ENCODE data around the gene FAM72A.
"Not testable (repeated sequence)": the region's sequence is repeated elsewhere in the genome, so short reads cannot be mapped to it uniquely, and the experiment has no call there.

FAM72A gene

GRCh38 chr1:206202789-206203363 is at the start of gene FAM72A:
TSS of gene FAM72A (minus strand) at chr1:206202839. CDS start at chr1:206202025, 814 bp downstream.
- DNase-seq (ENCODE audit: low read depth, low spot score), result peak; percentile 99

- DNase-seq (ENCODE audit: low read depth, low spot score), result not testable (repeated sequence)
Measured at GRCh38 chr1:206250953-206251681, 48.5 kb upstream of the FAM72A start.

GRCh38 chr1:206246129-206246886 is 43.7 kb upstream of the FAM72A start:
- DNase-seq (ENCODE audit: low read depth, low spot score), result not testable (repeated sequence)

GRCh38 chr1:206245479-206245878 is 42.8 kb upstream of the FAM72A start:
- DNase-seq (ENCODE audit: low read depth, low spot score), result not testable (repeated sequence)

GRCh38 chr1:206243335-206243734 is 40.7 kb upstream of the FAM72A start:
- not testable (repeated sequence) for DNase-seq (ENCODE audit: low read depth, low spot score)

- not testable (repeated sequence) for DNase-seq (ENCODE audit: low read depth, low spot score)
Measured at GRCh38 chr1:206240288-206240687, 37.6 kb upstream of the FAM72A start.

GRCh38 chr1:206235190-206235589 is 32.6 kb upstream of the FAM72A start:
- DNase-seq (ENCODE audit: low read depth, low spot score), result not testable (repeated sequence)

- DNase-seq (ENCODE audit: low read depth, low spot score), result not testable (repeated sequence)
Measured at GRCh38 chr1:206234189-206234916, 31.7 kb upstream of the FAM72A start.

GRCh38 chr1:206232970-206233645 is 30.5 kb upstream of the FAM72A start:
- not testable (repeated sequence) for DNase-seq (ENCODE audit: low read depth, low spot score)

- not testable (repeated sequence) for DNase-seq (ENCODE audit: low read depth, low spot score)
Measured at GRCh38 chr1:206231989-206232388, 29.4 kb upstream of the FAM72A start.

- not testable (repeated sequence) for DNase-seq (ENCODE audit: low read depth, low spot score)
Measured at GRCh38 chr1:206229286-206229685, 26.6 kb upstream of the FAM72A start.

- DNase-seq (ENCODE audit: low read depth, low spot score), result not testable (repeated sequence)
Measured at GRCh38 chr1:206226886-206227285, 24.2 kb upstream of the FAM72A start.

- DNase-seq (ENCODE audit: low read depth, low spot score), result not testable (repeated sequence)
Measured at GRCh38 chr1:206225386-206225785, 22.7 kb upstream of the FAM72A start.

GRCh38 chr1:206224190-206224776 is 21.6 kb upstream of the FAM72A start:
- DNase-seq (ENCODE audit: low read depth, low spot score), result not testable (repeated sequence)

GRCh38 chr1:206221585-206221984 is 18.9 kb upstream of the FAM72A start:
- not testable (repeated sequence) for DNase-seq (ENCODE audit: low read depth, low spot score)

- not testable (repeated sequence) for DNase-seq (ENCODE audit: low read depth, low spot score)
Measured at GRCh38 chr1:206220332-206221000, 17.8 kb upstream of the FAM72A start.

GRCh38 chr1:206219514-206220331 is 17.1 kb upstream of the FAM72A start:
- DNase-seq (ENCODE audit: low read depth, low spot score), result not testable (repeated sequence)

GRCh38 chr1:206218765-206219164 is 16.1 kb upstream of the FAM72A start:
- DNase-seq (ENCODE audit: low read depth, low spot score), result not testable (repeated sequence)

GRCh38 chr1:206218285-206218684 is 15.6 kb upstream of the FAM72A start:
- DNase-seq (ENCODE audit: low read depth, low spot score), result not testable (repeated sequence)
